Measurements from ENCODE around the gene MMP15. TPM values are rescaled to one million over a fixed set of nuclear protein-coding genes. Genes with fewer than 3 reads are reported as not detected.

Gene MMP15
- total RNA-seq, 4 donors from 2014 or later, result 13.2 to 142 (median 134) TPM

DNA sequence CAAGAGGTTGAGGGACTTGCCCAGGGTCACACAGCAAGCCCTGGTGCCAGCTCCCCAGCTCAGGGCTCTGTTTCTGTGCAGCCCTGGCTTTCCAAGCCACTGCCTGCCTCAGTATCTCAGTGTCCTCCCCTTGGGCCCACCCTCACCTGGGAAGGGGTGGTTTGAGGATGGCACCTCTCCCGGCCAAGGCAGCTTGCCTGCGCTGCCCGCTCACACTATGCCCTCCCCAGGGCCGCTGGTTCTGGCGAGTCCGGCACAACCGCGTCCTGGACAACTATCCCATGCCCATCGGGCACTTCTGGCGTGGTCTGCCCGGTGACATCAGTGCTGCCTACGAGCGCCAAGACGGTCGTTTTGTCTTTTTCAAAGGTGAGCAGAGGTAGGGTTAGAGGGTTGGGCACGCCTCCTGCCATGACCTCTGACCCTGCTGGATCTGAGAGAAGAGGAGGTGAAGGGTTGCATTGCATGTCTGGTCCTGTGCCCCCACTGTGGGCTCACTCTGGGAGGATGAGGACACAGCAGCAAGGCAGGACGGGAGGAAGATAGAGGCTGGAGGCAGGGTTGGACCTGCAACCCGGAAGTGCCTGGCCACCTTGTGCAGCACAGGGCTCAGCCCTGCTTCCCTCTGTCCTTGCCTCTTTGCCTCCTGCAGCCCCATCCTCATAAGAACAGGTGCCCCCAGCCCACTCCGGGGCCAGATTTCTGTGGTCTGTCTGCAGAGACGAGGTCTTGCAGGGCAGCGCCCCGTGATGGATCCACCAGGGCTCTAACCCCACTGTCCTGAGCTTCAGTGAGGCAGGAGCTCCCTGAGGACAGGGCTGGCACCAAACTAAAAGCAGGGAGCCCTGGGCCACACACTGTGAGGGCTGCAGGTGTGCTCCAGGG is 16.7 kb downstream of the MMP15 start:
- Histone ChIP-seq H3K36me3 (peaks cover 0 to 73% (median 0%) of the 10 kb centered on the region in 3 donors), H3K27ac (no peak overlapping the region), H3K4me3 (no peak overlapping the region), H3K4me1 (peaks cover 0 to 15% (median 0%) of the 10 kb centered on the region in 4 donors), H3K27me3 (no peaks in the 10 kb centered on the region), H3K9me3 (no peaks in the 10 kb centered on the region)
- TF ChIP-seq, protein P1, sequence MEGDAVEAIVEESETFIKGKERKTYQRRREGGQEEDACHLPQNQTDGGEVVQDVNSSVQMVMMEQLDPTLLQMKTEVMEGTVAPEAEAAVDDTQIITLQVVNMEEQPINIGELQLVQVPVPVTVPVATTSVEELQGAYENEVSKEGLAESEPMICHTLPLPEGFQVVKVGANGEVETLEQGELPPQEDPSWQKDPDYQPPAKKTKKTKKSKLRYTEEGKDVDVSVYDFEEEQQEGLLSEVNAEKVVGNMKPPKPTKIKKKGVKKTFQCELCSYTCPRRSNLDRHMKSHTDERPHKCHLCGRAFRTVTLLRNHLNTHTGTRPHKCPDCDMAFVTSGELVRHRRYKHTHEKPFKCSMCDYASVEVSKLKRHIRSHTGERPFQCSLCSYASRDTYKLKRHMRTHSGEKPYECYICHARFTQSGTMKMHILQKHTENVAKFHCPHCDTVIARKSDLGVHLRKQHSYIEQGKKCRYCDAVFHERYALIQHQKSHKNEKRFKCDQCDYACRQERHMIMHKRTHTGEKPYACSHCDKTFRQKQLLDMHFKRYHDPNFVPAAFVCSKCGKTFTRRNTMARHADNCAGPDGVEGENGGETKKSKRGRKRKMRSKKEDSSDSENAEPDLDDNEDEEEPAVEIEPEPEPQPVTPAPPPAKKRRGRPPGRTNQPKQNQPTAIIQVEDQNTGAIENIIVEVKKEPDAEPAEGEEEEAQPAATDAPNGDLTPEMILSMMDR (IDR thresholded peaks at IDR 0.05), result no peak
- TF ChIP-seq POLR2A (IDR thresholded peaks at IDR 0.05), result no peak
- DNase-seq, result no peak

DNA sequence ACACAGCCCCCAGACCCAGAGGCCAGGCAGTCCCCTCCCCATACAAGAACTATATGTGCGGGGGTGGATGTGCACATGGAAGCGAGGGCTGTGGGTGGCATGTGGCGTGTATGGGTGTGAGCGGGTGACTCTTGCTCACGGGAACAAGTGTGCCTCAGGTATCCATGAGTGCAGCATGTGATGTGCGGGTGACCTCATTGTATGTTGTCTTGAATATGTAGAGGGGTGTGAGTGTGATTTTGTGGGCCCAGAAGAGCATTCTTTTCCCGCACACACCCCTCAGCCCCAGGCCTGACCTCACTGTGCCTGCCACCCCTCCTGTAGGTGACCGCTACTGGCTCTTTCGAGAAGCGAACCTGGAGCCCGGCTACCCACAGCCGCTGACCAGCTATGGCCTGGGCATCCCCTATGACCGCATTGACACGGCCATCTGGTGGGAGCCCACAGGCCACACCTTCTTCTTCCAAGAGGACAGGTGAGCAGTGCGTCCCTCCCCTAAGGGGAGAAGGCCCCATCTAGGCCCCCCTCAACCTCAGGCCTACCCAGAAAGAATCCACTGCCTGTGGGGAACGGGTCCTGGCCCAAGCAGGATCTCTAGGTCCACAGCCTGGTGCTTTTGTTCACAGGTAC is 17.4 kb downstream of the MMP15 start:
- TF ChIP-seq, protein P1 (IDR thresholded peaks at IDR 0.05), result no peak
- no peak for TF ChIP-seq POLR2A (IDR thresholded peaks at IDR 0.05)
- H3K36me3 ChIP-seq, result peaks cover 0 to 66% (median 0%) of the 10 kb centered on the region in 3 donors
- no peak overlapping the region for H3K27ac ChIP-seq
- H3K9me3 ChIP-seq, result no peaks in the 10 kb centered on the region
- no peaks in the 10 kb centered on the region for H3K27me3 ChIP-seq
- DNase-seq, result peak in 1 of 3 donors; percentile 40
- H3K4me1 ChIP-seq, result peaks cover 0 to 16% (median 0%) of the 10 kb centered on the region in 4 donors
- no peak overlapping the region for H3K4me3 ChIP-seq

DNA sequence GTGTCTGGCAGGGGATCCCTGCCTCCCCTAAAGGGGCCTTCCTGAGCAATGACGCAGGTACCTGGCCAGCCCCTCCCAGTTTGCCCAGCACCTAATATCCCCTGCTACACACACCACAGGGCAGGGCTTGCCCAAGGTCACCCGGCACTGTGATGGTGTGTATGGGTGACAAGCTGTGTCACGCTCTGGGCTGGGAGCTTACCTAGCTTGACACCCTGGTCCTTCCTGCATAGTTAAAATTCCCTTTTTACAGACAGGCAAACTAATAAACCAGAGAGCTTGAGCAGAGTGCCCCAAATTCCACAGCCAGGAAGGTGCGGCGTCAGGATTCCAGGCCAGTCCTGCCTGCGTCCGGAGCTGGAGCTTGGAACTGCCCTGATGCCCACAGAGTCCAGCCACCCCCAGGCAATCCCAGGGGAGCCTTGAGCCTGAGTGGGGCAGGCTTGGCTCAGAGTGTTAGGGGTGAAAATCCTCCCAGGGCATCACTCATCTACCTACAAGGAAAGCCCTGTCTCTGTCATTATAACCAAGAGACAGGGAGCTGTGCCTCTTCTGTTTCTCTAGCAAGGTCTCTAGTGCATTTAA is 18.1 kb downstream of the MMP15 start:
- Histone ChIP-seq H3K27ac (no peak overlapping the region), H3K4me1 (peaks cover 0 to 16% (median 0%) of the 10 kb centered on the region in 4 donors), H3K36me3 (peaks cover 0 to 59% (median 0%) of the 10 kb centered on the region in 3 donors), H3K27me3 (no peaks in the 10 kb centered on the region), H3K4me3 (no peak overlapping the region), H3K9me3 (no peaks in the 10 kb centered on the region)
- no peak for TF ChIP-seq POLR2A (IDR thresholded peaks at IDR 0.05)
- TF ChIP-seq, protein P1 (IDR thresholded peaks at IDR 0.05), result no peak
- DNase-seq, result no peak

DNA sequence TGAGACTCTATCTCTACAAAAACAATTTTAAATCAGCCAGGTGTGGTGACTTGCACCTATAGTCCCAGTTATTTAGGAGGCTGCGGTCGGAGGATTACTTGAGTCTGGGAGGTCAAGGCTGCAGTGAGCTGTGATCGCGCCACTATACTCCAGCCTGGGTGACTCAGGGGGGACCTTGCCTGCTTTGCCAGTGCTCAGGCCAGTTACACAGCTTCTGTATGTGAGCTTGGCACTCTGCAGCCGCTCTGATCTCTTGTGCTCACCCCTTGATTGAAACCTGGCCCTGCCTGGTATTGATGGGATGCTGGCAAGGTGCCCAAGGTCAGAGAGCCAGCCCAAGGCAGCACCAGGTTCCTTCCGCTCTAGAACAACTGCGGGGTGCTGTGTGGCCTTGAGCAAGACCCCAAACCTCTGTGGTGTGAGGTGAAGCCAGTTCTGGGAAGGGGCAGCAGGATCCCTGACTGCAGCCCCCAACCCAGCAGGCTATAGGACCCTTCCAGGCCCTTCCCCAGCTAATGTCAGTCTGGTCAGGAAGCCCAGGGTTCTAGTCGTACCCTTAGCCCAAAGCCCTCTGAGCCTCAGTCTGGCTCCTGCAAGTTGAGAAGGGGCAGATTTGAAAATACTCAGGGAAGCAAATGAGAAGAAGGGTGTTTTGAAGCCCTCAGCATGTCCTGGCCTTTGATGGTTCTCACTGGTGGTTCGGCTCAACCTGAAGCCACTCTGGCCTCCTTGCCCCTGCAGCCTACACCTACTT is 18.9 kb downstream of the MMP15 start:
- Histone ChIP-seq H3K27me3 (no peaks in the 10 kb centered on the region), H3K4me1 (peaks cover 0 to 16% (median 0%) of the 10 kb centered on the region in 4 donors), H3K9me3 (no peaks in the 10 kb centered on the region), H3K4me3 (no peak overlapping the region), H3K27ac (no peak overlapping the region), H3K36me3 (peaks cover 0 to 51% (median 0%) of the 10 kb centered on the region in 3 donors)
- no peak for DNase-seq
- TF ChIP-seq, protein P1 (IDR thresholded peaks at IDR 0.05), result no peak
- TF ChIP-seq POLR2A (IDR thresholded peaks at IDR 0.05), result no peak

DNA sequence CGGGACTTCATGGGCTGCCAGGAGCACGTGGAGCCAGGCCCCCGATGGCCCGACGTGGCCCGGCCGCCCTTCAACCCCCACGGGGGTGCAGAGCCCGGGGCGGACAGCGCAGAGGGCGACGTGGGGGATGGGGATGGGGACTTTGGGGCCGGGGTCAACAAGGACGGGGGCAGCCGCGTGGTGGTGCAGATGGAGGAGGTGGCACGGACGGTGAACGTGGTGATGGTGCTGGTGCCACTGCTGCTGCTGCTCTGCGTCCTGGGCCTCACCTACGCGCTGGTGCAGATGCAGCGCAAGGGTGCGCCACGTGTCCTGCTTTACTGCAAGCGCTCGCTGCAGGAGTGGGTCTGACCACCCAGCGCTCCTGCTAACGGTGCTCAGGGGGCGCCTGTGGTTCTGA is 19.5 kb downstream of the MMP15 start:
- Histone ChIP-seq H3K27me3 (no peaks in the 10 kb centered on the region), H3K4me3 (no peak overlapping the region), H3K4me1 (peaks cover 0 to 16% (median 0%) of the 10 kb centered on the region in 4 donors), H3K9me3 (no peaks in the 10 kb centered on the region), H3K36me3 (peaks cover 0 to 46% (median 0%) of the 10 kb centered on the region in 3 donors), H3K27ac (no peak overlapping the region)
- TF ChIP-seq, protein P1 (IDR thresholded peaks at IDR 0.05), result no peak
- TF ChIP-seq POLR2A (IDR thresholded peaks at IDR 0.05), result no peak
- peak in 1 of 3 donors; percentile 43 for DNase-seq

All from Peyer's patch (tissue), 4 donors.